HEK293 (cell line): ENCODE measurements around the gene TMEM130.

ENCODE experiments used
- BCL11A ChIP-seq: fragments of 450-650 bp; formaldehyde crosslinking; IDR thresholded peaks from 2 replicates; pipeline ENCODE4 v1.5.1; 2016; ENCODE audit warnings: low read depth, missing biosample characterization, missing genetic modification characterization
- IKZF3 ChIP-seq: fragments of 450-650 bp; IDR thresholded peaks from 2 replicates; pipeline ENCODE4 v1.5.0; 2018; ENCODE audit warnings: missing biosample characterization, mild to moderate bottlenecking, missing genetic modification characterization, moderate library complexity
- MZF1 ChIP-seq: fragments of 450-650 bp; formaldehyde crosslinking; IDR thresholded peaks from 2 replicates; pipeline ENCODE4 v1.5.1; 2017; ENCODE audit warnings: missing biosample characterization, missing genetic modification characterization, borderline replicate concordance
- ZNF24 ChIP-seq: fragments of 450-650 bp; formaldehyde crosslinking; IDR thresholded peaks from 2 replicates; pipeline ENCODE4 v1.5.1; 2016; ENCODE audit warnings: missing biosample characterization, missing genetic modification characterization
- ZNF292 ChIP-seq: fragments of 450-650 bp; formaldehyde crosslinking; IDR thresholded peaks from 2 replicates; pipeline ENCODE4 v1.5.1; 2016; ENCODE audit warnings: low read depth, missing biosample characterization, missing genetic modification characterization, borderline replicate concordance
- TF ChIP-seq, protein P1 (sequence below): fragments of 450-650 bp; IDR thresholded peaks from 2 replicates; pipeline ENCODE4 v1.5.1; 2018; ENCODE audit warnings: missing biosample characterization, mild to moderate bottlenecking, missing genetic modification characterization
- TF ChIP-seq, protein P2 (sequence below): fragments of 450-650 bp; formaldehyde crosslinking; IDR thresholded peaks from 2 replicates; pipeline ENCODE4 v1.5.1; 2016; ENCODE audit warnings: missing biosample characterization, missing genetic modification characterization, low read depth
- TF ChIP-seq, protein P3 (sequence below): fragments of 450-650 bp; formaldehyde crosslinking; IDR thresholded peaks from 2 replicates; pipeline ENCODE4 v1.5.1; 2016; ENCODE audit warnings: missing biosample characterization, missing genetic modification characterization
- TF ChIP-seq, protein P4 (sequence below): fragments of 450-650 bp; formaldehyde crosslinking; IDR thresholded peaks from 2 replicates; pipeline ENCODE4 v1.5.1; 2016; ENCODE audit warnings: missing biosample characterization, missing genetic modification characterization
- TF ChIP-seq, protein P5 (sequence below): IDR thresholded peaks from 2 replicates; pipeline ENCODE4 v1.6.1; 2011; ENCODE audit warnings: mild to moderate bottlenecking, low read depth, low read length, borderline replicate concordance

DNA sequence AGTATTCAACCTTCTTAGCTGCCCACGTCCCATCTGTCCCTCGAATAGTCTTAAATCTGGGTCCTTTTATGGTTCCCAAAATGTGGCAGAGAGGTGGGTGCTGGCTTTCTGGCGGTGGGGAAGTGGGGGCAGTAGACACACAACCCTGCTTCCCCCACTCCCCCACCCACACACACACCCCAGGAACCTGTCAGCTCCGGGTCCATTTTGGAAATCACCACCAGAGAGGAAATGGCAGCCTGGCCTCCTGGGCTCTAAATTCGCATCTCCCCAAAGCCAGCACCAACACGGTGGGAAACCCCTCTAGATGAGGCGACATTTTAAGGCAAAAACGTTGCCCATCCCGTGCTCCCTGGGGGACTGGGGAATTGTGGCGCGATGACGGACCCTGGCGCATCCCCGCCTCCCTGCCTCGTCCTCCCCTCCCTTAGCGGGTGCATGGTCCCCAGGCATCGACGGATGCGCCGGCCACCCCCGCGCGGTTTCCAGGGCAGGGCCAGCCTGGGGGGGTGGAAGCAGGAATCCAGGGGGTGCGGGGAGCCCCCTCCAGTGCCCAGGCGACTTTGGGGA, 702 bp downstream of the TMEM130 start:
- no peak for TF ChIP-seq MZF1
- TF ChIP-seq, protein P1, sequence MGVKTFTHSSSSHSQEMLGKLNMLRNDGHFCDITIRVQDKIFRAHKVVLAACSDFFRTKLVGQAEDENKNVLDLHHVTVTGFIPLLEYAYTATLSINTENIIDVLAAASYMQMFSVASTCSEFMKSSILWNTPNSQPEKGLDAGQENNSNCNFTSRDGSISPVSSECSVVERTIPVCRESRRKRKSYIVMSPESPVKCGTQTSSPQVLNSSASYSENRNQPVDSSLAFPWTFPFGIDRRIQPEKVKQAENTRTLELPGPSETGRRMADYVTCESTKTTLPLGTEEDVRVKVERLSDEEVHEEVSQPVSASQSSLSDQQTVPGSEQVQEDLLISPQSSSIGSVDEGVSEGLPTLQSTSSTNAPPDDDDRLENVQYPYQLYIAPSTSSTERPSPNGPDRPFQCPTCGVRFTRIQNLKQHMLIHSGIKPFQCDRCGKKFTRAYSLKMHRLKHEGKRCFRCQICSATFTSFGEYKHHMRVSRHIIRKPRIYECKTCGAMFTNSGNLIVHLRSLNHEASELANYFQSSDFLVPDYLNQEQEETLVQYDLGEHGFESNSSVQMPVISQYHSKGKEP (tag by site-specific recombination) = no peak
- TF ChIP-seq, protein P2, sequence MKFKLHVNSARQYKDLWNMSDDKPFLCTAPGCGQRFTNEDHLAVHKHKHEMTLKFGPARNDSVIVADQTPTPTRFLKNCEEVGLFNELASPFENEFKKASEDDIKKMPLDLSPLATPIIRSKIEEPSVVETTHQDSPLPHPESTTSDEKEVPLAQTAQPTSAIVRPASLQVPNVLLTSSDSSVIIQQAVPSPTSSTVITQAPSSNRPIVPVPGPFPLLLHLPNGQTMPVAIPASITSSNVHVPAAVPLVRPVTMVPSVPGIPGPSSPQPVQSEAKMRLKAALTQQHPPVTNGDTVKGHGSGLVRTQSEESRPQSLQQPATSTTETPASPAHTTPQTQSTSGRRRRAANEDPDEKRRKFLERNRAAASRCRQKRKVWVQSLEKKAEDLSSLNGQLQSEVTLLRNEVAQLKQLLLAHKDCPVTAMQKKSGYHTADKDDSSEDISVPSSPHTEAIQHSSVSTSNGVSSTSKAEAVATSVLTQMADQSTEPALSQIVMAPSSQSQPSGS (tag by site-specific recombination) = no peak
- TF ChIP-seq ZNF24 (tag by site-specific recombination) = no peak
- no peak for TF ChIP-seq IKZF3 (tag by site-specific recombination)
- TF ChIP-seq ZNF292 (tag by site-specific recombination) = no peak
- no peak for TF ChIP-seq BCL11A (tag by site-specific recombination)
- TF ChIP-seq, protein P3, sequence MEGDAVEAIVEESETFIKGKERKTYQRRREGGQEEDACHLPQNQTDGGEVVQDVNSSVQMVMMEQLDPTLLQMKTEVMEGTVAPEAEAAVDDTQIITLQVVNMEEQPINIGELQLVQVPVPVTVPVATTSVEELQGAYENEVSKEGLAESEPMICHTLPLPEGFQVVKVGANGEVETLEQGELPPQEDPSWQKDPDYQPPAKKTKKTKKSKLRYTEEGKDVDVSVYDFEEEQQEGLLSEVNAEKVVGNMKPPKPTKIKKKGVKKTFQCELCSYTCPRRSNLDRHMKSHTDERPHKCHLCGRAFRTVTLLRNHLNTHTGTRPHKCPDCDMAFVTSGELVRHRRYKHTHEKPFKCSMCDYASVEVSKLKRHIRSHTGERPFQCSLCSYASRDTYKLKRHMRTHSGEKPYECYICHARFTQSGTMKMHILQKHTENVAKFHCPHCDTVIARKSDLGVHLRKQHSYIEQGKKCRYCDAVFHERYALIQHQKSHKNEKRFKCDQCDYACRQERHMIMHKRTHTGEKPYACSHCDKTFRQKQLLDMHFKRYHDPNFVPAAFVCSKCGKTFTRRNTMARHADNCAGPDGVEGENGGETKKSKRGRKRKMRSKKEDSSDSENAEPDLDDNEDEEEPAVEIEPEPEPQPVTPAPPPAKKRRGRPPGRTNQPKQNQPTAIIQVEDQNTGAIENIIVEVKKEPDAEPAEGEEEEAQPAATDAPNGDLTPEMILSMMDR = no peak
- TF ChIP-seq, protein P4, sequence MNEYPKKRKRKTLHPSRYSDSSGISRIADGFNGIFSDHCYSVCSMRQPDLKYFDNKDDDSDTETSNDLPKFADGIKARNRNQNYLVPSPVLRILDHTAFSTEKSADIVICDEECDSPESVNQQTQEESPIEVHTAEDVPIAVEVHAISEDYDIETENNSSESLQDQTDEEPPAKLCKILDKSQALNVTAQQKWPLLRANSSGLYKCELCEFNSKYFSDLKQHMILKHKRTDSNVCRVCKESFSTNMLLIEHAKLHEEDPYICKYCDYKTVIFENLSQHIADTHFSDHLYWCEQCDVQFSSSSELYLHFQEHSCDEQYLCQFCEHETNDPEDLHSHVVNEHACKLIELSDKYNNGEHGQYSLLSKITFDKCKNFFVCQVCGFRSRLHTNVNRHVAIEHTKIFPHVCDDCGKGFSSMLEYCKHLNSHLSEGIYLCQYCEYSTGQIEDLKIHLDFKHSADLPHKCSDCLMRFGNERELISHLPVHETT = no peak
- TF ChIP-seq, protein P5, sequence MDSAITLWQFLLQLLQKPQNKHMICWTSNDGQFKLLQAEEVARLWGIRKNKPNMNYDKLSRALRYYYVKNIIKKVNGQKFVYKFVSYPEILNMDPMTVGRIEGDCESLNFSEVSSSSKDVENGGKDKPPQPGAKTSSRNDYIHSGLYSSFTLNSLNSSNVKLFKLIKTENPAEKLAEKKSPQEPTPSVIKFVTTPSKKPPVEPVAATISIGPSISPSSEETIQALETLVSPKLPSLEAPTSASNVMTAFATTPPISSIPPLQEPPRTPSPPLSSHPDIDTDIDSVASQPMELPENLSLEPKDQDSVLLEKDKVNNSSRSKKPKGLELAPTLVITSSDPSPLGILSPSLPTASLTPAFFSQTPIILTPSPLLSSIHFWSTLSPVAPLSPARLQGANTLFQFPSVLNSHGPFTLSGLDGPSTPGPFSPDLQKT = no peak
